Measurements from ENCODE around the gene ILKAP. TPM values are rescaled to one million over a fixed set of nuclear protein-coding genes. Genes with fewer than 3 reads are reported as not detected.

The ILKAP gene
- total RNA-seq, 2 donors from 2014 or later = 22.8 to 44.8 TPM

GRCh38 chr2:238167761-238168160, 35.7 kb downstream of the ILKAP start:
- WGBS, 2 donors = 65 to 70% methylated on average over 2 to 8 of the region's 8 CpGs
- H3K27me3 ChIP-seq = peaks cover 0 to 3% of the 10 kb centered on the region in 2 donors
- TF ChIP-seq POLR2A (IDR thresholded peaks at IDR 0.05) = no peak

GRCh38 chr2:238167344-238167715, 36.2 kb downstream of the ILKAP start:
- peaks cover 58% of the 10 kb centered on the region for H3K4me1 ChIP-seq
- TF ChIP-seq, protein P1, sequence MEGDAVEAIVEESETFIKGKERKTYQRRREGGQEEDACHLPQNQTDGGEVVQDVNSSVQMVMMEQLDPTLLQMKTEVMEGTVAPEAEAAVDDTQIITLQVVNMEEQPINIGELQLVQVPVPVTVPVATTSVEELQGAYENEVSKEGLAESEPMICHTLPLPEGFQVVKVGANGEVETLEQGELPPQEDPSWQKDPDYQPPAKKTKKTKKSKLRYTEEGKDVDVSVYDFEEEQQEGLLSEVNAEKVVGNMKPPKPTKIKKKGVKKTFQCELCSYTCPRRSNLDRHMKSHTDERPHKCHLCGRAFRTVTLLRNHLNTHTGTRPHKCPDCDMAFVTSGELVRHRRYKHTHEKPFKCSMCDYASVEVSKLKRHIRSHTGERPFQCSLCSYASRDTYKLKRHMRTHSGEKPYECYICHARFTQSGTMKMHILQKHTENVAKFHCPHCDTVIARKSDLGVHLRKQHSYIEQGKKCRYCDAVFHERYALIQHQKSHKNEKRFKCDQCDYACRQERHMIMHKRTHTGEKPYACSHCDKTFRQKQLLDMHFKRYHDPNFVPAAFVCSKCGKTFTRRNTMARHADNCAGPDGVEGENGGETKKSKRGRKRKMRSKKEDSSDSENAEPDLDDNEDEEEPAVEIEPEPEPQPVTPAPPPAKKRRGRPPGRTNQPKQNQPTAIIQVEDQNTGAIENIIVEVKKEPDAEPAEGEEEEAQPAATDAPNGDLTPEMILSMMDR (IDR thresholded peaks at IDR 0.05) = no peak
- TF ChIP-seq POLR2A (IDR thresholded peaks at IDR 0.05) = no peak
- intact Hi-C loops (cut with DNase I) = no loop called here
- ATAC-seq = no peak
- no peak for DNase-seq
- H3K36me3 ChIP-seq (replicated peaks in 1 of 2; ENCODE audit: insufficient read depth in 1 of 2, low read depth in 2 of 2) = peaks cover 0 to 3% of the 10 kb centered on the region in 2 donors
- peaks cover 0 to 3% of the 10 kb centered on the region in 2 donors for H3K27me3 ChIP-seq
- H3K9me3 ChIP-seq = no peaks in the 10 kb centered on the region
- 92 to 95% methylated on average over 5 to 7 of the region's 7 CpGs for WGBS, 2 donors
- no peak overlapping the region for H3K4me3 ChIP-seq
- no peak overlapping the region for H3K27ac ChIP-seq

More at GRCh38 chr2:238167761-238168160, 35.7 kb downstream of the ILKAP start:
- intact Hi-C loops (cut with DNase I) = no loop called here
- Histone ChIP-seq H3K36me3 (replicated peaks in 1 of 2; ENCODE audit: insufficient read depth in 1 of 2, low read depth in 2 of 2) (peaks cover 0 to 6% of the 10 kb centered on the region in 2 donors), H3K4me3 (no peak overlapping the region), H3K9me3 (no peaks in the 10 kb centered on the region), H3K4me1 (peaks cover 54% of the 10 kb centered on the region), H3K27ac (peak overlapping the region in 1 of 4 donors; percentile 14)
- DNase-seq (no peak), ATAC-seq (no peak)

DNA sequence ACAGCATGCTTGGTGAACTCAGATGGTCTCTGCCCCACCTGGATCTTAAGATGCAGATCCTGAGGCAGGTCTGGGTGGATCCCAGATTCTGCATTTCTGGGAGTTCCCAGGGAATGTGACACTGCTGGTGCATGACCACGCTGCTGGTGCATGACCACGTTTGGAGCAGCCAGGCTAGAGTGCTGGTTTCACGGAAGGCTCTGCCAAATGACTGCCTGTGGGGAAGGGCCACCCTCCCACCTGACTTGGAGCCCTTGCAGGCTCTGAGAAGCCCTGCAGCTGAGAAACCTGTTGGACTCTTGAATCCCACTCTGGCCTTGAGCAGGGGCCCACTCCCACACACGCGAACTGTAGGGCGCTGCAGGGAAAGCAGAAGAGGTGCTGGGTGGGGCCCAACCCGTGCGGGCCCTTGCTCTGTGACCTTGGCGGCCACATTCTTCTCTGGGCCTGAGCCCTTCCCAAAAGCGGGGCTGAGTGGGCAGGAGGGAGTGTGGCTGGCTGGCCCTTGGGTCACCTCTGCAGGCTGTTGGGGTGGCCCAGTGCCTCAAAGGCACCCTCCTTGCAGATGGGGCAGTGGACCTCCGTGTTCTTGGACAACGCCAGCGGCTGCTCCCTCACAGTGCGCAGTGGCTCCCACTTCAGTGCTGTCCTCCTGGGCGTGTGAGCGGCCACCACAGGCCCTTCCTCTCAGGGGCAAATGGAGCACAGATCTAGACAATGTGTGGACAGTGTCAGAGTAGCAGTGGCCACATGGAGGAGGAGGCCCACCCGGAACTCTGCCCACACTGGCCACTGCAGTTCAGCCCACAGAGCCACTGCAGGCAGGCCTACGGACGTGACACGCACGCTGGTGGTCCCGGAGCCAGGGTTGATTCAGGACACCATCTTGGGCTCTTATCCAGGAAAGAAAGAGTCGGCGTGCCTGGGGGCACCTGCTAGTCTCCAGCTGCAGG, 36.8 kb downstream of the ILKAP start:
- H3K27ac ChIP-seq = no peak overlapping the region
- H3K36me3 ChIP-seq (replicated peaks in 1 of 2; ENCODE audit: insufficient read depth in 1 of 2, low read depth in 2 of 2) = no peaks in the 10 kb centered on the region
- ATAC-seq = no peak
- H3K9me3 ChIP-seq = no peaks in the 10 kb centered on the region
- DNase-seq = peak in 1 of 4 donors; percentile 60
- H3K4me3 ChIP-seq = no peak overlapping the region
- intact Hi-C loops (cut with DNase I) = no loop called here
- peaks cover 59% of the 10 kb centered on the region for H3K4me1 ChIP-seq
- TF ChIP-seq POLR2A (IDR thresholded peaks at IDR 0.05) = no peak
- TF ChIP-seq, protein P1 (IDR thresholded peaks at IDR 0.05) = no peak
- peaks cover 0 to 3% of the 10 kb centered on the region in 2 donors for H3K27me3 ChIP-seq
- WGBS, 2 donors = 46 to 71% methylated on average over 8 to 23 of the region's 24 CpGs

- WGBS, 2 donors = 90 to 92% methylated on average over 6 to 12 of the region's 12 CpGs
- Histone ChIP-seq H3K27me3 (peaks cover 0 to 3% of the 10 kb centered on the region in 2 donors), H3K36me3 (replicated peaks in 1 of 2; ENCODE audit: insufficient read depth in 1 of 2, low read depth in 2 of 2) (no peaks in the 10 kb centered on the region), H3K27ac (no peak overlapping the region), H3K9me3 (no peaks in the 10 kb centered on the region), H3K4me3 (no peak overlapping the region), H3K4me1 (peaks cover 54% of the 10 kb centered on the region)
- TF ChIP-seq POLR2A (IDR thresholded peaks at IDR 0.05) = no peak
- TF ChIP-seq, protein P1 (IDR thresholded peaks at IDR 0.05) = no peak
- intact Hi-C loops (cut with DNase I) = no loop called here
- no peak for ATAC-seq
- no peak for DNase-seq
Measured at GRCh38 chr2:238165288-238165921, 38.1 kb downstream of the ILKAP start.

DNA sequence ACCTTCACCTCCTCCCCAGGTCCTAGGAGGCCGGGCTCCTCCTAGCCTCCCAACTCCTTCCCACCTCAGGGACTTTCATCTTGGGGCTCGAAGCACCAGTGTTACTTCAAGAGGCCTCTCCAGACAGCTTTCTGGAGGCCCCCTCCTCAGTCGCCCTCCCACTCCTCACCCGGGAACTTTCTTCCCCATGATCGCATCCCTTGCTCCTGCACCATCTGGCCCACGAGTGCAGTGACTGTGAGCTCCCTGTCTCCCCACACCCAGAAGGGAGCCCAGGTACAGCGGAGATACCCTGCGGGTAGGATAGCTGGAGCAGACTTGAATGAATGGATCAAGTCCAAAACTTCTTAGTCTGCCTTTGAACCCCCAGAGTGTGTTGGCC, 38.6 kb downstream of the ILKAP start:
- intact Hi-C loops (cut with DNase I) = no loop called here
- 86 to 94% methylated on average over 8 of the region's 8 CpGs for WGBS, 2 donors
- peaks cover 0 to 3% of the 10 kb centered on the region in 2 donors for H3K27me3 ChIP-seq
- H3K4me1 ChIP-seq = peaks cover 49% of the 10 kb centered on the region
- ATAC-seq = no peak
- no peak overlapping the region for H3K4me3 ChIP-seq
- no peak for DNase-seq
- no peaks in the 10 kb centered on the region for H3K9me3 ChIP-seq
- TF ChIP-seq, protein P1 (IDR thresholded peaks at IDR 0.05) = no peak
- H3K27ac ChIP-seq = no peak overlapping the region
- H3K36me3 ChIP-seq (replicated peaks in 1 of 2; ENCODE audit: insufficient read depth in 1 of 2, low read depth in 2 of 2) = no peaks in the 10 kb centered on the region
